Activated CD4-positive, alpha-beta T cell treated with anti-CD3 and anti-CD28 coated beads, Interleukin-10, Interleukin-2, amounts not matched to agents 100 ng/mL and 50 ng/mL, durations not matched to agents 16 hours and 8 hours (primary cell): ENCODE data around the gene ZXDB.
A peak's percentile ranks its signal among the peaks of the same experiment; 100 is the strongest.
"Not testable (repeated sequence)": the region's sequence is repeated elsewhere in the genome, so short reads cannot be mapped to it uniquely, and the experiment has no call there.

Experiments used
- DNase-seq: peaks from one replicate; pipeline ENCODE4 v3.0.0-alpha.2; 2020

ZXDB gene

DNA sequence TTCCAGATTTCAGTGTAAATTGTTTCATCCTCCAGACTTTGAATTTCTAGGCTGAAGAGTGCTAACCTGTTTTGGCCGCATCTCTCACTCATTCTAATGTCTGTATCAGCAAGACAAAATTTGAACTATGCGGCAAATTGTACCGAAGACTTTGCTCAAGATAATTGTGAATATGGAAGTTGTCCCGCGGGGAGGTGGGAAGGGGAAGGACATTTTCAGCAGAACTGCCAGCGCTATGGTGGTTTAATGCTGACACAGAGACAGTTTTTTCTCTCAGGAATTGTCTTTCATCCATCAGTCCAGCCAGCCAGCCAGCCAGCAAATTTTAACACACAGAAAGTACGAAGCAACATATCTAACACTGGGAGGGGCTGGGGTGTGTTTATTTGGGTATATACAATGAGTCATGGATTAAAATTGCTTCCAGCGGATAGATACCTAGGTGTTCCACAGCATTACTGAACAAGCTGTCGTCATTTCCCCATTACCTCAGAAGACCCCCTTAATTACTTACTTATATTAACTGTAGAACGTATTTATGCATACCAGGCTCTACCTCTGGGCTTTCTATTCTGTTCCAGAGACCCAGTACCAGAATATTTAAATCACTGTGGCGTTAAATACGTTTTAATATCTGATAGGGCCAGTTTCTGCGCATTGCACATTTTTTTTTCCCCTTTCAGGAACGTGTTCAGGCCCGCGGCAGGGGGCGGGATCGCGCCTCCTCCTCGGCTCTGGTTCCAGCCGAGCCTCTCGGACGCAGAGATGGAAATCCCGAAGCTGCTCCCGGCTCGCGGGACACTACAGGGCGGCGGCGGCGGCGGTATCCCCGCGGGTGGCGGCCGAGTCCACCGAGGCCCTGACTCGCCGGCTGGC, at the start of gene ZXDB:
Gene ZXDB, plus strand, starts transcription at position 728 of the 876 bp plus-strand sequence. Its CDS starts 38 bp downstream, at position 766.
- DNase-seq: peak; percentile 10

DNA sequence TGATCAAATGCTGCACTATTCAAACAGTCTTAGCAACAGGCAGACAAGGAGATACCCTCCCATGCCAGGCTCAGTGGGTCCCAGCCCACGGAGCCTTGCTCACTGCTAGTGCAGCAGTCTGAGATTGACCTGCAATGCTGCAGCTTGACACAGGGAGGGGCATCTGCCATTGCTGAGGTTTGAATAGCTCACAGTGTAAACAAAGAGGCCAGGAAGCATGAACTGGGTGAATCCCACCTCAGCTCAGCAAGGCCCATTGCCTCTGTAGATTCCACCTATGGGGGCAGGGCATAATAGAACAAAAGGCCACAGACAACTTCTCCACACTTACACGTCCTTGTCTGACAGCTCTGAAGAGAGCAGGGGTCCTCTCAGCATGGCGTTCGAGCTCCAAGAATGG, 26.6 kb upstream of the ZXDB start:
- no peak for DNase-seq

DNA sequence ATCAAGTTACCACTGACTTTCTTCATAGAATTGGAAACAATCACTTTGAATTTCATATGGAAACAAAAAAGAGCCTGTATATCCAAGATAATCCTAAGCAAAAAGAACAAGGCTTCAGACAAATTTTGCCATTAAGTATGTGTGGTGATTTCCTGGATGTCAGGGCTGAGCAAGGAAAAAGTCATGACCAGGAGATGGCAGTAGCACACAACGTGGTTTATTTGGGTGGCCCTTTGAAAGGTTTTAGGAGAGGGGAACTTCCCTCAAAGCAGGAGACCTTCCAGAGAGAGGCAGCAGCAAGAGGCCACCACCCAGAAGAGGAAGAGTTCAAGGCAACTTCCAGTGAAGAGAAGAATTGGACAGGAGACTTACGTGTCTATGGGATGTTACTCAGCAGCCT, 18.1 kb upstream of the ZXDB start:
- DNase-seq: peak; percentile 26

DNA sequence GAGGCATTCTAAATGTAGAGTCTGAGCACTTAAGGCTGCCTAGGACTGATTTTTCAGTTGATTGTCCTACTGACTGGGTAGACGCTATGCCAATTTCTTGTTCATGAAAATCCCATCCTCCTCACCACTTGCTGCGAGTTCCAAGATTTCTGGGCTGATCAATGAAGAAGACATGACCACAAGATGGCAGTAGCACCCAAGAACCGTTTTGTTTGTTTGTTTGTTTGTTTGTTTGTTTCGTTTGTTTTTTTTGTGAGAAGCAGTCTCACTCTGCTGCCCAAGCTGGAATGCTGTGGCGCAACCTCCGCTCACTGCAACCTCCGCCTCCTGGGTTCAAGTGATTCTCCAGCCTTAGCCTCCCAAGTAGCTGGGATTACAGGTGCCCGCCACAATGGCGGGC, 8.9 kb upstream of the ZXDB start:
- not testable (repeated sequence) for DNase-seq

DNA sequence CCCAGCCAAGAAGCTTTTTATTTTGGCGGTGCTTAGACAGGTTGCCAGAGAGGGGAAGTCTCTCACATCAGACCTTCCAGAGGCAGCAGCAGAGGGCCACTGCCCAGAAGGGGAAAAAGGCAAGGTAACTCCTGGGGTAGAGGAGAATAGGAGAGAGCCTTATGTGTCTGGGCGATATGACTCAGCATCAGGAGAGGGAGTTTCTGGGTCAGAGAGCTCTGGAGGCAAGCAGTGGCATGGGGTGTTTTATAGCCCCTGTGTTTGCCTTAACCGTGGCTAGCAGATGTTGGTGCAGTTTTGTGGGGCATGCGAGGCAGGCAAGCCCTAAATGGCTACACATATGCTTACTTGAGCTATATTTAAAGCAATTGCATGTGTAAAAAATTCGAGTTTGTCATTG, 8.3 kb upstream of the ZXDB start:
- DNase-seq: no peak

DNA sequence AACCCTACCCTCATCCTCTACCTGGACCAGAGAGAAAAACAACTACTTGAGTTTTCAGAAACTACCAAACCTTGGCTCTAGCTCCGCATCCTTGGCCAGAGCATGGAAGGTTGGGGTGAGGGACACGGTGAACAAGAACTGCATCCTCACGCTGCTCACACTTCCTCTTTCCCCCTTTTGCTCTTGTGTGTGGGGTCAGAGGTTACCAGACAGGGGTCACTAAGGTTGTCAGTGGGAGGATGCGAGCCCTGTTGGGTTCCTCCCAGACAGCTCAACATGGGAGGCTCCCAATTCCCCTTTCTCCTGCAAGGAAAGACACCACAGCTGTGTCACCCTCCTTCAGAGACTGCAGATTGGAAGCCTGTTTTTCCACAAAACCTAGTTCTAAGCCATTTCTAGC, 5.5 kb upstream of the ZXDB start:
- no peak for DNase-seq

DNA sequence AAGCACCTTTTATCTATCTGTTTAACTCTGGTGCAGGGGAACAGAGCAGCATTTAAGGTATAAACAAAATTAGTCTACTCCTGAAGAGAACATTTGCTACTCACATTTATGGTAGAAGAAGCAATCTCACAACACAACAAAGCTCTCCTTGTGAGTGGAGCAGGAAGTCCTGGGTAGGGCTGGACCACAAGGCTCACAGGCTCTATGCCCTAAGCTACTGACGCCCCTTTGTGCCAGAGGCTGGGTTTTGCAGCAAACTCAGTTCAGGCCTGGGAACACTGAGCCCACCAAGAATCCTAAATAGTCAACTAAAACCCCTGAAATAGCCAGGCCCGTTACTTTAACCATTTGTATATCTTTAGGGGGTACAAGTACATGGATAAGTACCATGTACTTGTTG, 4.7 kb upstream of the ZXDB start:
- no peak for DNase-seq

DNA sequence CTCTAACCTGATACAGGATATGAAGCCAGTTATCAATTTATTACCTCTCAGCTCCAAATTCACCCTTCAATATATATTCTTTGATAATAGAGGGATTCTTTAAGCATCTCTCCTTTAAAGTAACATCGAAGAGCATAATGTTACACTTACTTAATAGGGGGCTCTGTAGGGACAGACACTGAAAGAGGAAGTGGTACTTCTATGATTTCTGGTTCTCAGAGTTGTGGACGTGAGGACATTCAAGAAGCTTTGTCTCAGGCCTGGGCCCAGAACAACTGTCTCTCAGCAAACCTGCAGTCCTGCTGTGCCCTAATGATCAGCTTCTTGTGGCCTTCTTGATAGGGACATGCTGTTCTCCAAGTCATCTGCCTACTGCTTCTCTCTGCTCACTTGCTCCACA, 4.2 kb upstream of the ZXDB start:
- DNase-seq: no peak

DNA sequence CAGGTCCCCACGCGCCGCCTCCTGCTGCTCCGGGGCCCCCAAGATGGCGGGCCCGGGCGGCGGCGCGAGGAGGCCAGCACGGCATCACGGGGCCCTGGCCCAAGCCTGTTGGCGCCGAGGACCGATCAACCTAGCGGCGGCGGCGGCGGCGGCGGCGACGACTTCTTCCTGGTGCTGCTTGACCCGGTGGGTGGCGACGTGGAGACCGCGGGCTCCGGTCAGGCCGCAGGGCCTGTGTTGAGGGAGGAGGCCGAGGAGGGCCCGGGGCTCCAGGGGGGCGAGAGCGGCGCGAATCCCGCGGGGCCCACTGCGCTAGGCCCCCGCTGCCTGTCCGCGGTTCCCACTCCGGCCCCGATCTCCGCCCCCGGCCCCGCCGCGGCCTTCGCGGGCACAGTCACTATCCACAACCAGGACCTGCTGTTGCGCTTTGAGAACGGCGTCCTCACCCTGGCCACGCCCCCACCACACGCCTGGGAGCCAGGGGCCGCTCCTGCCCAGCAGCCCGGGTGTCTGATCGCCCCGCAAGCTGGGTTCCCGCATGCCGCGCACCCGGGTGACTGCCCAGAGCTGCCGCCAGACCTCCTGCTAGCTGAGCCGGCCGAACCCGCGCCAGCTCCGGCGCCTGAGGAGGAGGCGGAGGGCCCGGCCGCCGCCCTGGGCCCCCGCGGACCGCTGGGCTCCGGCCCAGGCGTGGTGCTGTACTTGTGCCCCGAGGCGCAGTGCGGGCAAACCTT, 516 bp downstream of the ZXDB start:
- peak; percentile 24 for DNase-seq

DNA sequence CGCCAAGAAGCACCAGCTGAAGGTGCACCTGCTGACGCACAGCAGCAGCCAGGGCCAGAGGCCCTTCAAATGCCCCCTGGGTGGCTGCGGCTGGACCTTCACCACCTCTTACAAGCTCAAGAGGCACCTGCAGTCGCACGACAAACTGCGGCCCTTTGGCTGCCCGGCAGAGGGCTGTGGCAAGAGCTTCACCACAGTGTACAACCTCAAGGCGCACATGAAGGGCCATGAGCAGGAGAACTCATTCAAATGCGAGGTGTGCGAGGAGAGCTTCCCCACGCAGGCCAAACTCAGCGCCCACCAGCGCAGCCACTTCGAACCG, 1.0 kb downstream of the ZXDB start:
- peak; percentile 53 for DNase-seq

DNA sequence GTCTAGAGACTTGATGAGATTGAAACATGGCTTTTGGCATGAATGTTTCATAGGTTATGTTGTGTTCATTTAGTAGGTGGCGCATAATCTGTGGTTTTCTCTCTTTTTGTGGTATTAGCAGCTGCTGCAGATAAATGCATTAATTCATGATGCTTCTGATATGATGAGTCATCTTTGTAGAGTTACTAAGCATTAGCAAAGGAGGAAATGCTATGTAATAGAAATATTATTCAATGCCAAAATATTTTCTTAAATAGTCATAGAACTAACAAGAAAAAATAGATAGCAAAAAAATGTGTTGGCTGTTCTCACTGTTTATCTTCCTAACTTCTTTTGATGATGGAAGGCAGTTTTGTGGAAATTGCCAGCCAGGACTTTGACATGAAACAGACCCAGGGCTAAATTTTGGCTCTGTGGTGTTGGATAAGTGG, 3.6 kb downstream of the ZXDB start:
- peak; percentile 38 for DNase-seq

DNA sequence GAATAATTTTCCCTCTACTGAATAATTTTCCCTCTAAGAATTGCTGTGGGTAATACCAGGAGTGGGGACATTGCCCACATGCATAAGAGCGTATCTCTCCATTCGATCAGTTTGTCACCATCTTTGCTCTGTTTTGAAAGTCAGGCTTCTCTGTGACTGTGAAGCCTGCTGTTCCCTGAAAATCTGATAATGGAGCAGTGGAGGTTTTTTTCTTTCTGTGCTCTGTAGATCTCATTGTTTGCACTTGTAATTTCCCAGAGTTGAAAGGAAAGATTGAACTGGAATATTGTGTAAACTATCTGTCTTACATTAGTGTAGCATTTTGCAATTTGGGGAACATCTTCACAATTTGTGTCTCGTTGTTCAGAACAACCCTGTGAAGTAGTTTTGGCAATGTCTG, 4.3 kb downstream of the ZXDB start:
- no peak for DNase-seq

DNA sequence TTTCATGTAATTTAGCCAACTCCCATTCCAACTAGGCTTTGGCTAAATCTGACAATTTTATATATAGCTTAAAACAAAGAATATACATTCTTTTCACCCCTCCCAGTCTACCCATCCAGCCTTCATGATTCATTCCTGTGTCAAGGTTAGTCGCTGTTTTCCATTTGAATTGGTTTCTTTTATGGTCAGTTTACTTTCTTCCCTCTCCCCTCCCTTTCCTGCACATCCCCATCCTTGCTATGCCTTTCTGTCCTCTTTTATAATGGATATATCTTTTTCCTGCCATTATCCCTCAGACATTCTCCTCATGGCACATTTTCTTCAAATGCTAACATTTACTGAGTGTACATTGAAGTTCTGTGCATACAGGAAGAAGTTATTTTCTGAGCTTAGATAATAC, 4.7 kb downstream of the ZXDB start:
- DNase-seq: no peak

DNA sequence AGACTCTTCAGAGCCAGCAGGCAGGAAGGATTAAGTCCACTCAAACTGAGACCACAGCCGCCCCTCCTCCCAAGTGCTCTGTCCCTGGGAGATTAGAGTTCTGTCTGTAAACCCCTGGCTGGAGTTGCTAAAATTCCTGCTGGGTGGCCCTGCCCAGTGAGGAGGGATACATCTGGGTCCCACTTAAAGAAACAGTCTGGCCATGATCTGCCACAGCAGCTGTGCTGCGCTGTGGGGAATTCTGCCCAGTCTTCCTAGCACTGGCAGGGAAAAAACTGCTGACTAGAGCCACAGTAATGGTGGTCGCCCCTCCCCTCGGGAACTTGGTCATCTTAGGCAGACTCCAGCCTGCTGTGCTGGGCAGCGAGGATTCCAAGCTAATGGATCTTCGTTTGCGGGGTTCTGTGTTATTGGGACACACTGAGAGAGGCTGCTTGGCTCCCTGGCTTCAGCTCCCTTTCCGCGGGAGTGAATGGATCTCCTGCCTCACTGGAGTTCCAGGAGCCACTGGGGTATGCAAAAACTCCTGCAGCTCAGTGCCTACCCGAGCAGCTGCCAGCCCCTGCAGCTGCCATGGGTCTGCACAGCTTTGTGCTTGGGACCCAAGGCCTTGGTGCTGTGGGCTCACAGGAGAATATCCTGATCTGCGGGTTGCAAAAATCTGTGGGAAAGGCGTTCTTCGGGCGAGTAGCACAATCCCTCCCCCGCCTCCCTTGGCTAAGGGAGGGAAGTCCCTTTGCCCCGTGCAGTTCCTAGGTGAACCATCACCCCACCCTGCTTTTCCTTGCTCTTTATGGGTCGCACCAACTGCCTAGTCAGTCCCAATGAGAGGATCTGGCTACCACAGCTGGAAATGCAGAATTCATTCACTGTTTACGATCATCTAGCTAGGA, 15.7 kb downstream of the ZXDB start:
- no peak for DNase-seq

DNA sequence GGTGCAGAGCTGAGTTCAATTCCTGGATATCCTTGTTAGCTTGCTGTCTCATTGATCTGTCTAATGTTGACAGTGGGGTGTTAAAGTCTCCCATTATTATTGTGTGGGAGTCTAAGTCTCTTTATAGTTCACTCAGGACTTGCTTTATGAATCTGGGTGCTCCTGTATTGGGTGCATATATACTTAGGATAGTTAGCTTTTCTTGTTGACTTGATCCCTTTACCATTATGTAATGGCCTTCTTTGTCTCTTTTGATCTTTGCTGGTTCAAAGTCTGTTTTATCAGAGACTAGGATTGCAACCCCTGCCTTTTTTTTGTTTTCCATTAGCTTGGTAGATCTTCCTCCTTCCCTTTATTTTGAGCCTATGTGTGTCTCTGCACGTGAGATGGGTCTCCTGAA, 21.5 kb downstream of the ZXDB start:
- DNase-seq: not testable (repeated sequence)

DNA sequence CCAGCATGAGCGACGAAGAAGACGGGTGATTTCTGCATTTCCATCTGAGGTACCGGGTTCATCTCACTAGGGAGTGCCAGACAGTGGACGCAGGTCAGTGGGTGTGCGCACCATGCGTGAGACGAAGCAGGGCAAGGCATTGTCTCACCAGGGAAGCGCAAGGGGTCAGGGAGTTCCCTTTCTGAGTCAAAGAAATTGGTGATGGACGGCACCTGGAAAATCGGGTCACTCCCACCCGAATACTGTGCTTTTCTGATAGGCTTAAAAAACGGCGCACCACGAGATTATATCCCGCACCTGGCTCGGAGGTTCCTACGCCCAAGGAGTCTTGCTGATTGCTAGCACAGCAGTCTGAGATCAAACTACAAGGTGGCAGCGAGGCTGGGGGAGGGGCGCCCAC, 37.6 kb downstream of the ZXDB start:
- not testable (repeated sequence) for DNase-seq

DNA sequence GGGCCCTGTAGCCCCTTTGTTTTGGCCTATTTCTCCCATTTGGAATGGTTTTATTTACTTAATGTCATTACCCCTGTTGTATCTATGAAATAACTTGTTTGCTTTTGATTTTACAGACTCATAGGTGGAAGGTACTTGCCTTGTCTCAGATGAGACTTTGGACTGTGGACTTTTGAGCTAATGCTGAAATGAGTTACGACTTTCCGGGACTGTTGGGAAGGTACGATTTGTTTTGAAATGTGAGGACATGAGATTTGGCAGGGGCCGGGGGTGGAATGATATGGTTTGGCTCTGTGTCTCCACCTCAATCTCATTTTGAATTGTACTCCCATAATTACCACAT, 48.8 kb downstream of the ZXDB start:
- DNase-seq: no peak

DNA sequence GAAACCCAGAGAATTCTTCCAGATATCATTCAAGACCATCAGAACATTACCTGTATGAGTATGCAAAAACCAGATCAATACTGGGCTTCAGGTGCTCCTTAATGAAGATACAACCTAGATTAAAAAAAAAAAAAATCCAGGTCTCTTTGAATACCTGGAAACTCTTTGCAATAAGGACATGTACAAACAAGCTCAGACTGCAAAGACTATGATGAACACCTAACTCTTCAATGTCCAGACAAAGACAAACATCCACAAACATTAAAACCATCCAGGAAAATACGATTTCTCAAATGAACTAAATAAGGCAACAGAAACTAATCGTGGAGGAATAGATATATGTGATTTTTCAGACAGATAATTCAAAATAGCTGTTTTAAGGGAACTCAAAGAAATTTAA, 49.5 kb downstream of the ZXDB start:
- no peak for DNase-seq

DNA sequence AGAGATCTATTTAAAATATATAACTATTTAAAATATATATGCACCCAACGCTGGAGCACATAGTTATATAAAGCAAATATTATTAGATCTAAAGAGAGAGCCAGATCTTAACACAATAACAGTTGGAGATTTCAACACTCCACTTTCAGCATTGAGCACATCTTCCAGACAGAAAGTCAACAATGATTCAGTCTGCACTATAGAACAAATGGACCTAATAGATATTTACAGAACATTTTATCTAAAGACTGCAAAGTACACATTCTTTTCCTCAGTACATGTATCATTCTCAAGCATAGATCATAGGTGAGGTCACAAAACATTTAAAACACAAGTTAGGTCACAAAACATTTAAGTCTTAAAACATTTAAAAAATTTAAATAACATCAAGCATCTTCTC, 51.9 kb downstream of the ZXDB start:
- DNase-seq: no peak

DNA sequence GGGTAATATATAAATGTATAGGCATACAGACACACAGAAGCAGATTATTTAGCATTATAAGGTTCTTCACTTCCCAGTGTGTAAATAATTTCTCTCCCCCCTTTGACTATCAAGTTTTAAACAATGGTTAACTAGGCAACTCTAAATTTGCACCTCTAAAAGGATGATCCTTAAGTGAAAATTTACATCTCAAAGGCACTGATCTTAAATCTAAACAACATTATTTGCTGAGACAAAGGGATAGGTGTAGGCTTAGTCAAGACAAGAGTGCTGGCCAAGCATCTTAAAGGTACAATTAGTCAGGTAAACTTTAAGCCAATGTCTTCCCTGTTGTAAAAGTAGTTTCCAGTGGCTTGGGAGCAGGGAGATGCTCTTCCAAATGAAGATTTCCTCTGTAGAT, 55.2 kb downstream of the ZXDB start:
- DNase-seq: no peak
